AG04450 (cell line): ENCODE data around the gene SLC39A11. TPM values are rescaled to one million over a fixed set of nuclear protein-coding genes. Genes with fewer than 3 reads are reported as not detected.

Experiments used
- CTCF ChIA-PET: fragments of 300-600, 350-600 bp; formaldehyde crosslinking; extraction: SDS; loops from one replicate; lab custom pipeline; 2022; ENCODE audit warnings: antibody characterized with exemption, inconsistent platforms; lab: Charles Lee
- POLR2A ChIA-PET: fragments of 350-600 bp; formaldehyde crosslinking; extraction: SDS; loops from one replicate; lab custom pipeline; 2021; ENCODE audit warnings: antibody characterized with exemption, inconsistent platforms; lab: Yijun Ruan, JAX
- DNase-seq: peaks from one replicate; pipeline ENCODE4 v3.0.0-alpha.2; 2011; ENCODE audit warnings: low read depth, low spot score
- H3K27ac ChIP-seq: one replicate; pipeline ENCODE4 v1.5.1; 2012; ENCODE audit warnings: low read depth, low read length, control low read depth
- H3K27me3 ChIP-seq: one replicate; pipeline ENCODE4 v1.6.0; 2012; ENCODE audit warnings: low read length; ENCODE audit not compliant: control insufficient read depth, insufficient read depth
- H3K4me3 ChIP-seq: 2 replicates; pipeline ENCODE4 v1.5.1; 2011; ENCODE audit warnings: mild to moderate bottlenecking, low read depth, low read length, control low read depth
- H3K9me3 ChIP-seq: 2 replicates; pipeline ENCODE4 v1.5.1; 2012; ENCODE audit warnings: low read length; ENCODE audit not compliant: control insufficient read depth, insufficient read depth
- CTCF ChIP-seq: IDR thresholded peaks from 2 replicates; pipeline ENCODE4 v1.5.1; 2011; ENCODE audit warnings: low read depth, low read length, control low read depth, inconsistent platforms
- polyA plus RNA-seq: library from polyadenylated mRNA; depleted of rRNA; stranded (reverse); fragments of >200 nt; gene quantifications from 2 replicates; pipeline ENCODE4 v1.2.3, GENCODE V29; 2011

Gene SLC39A11
- polyA plus RNA-seq, 1 experiment = 18.0 TPM

DNA sequence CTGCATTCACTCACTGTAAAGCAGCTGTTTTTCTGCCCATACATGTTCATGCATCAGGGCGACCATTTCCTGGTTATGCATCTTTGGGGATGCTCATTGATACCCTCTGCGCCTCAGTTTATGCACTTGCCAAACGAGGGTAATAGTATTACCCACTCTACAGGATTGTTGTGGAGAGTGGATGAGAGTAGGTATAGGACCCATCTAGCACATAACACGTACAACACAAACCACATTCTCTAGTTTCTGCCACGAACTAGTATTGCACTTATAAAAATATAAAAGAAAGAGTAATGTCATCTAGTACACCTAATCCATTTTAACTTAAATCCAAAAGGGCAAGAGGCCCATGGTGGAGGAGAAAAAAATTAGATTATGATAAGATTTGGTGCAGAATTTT lies 231.7 kb downstream of the SLC39A11 start:
- ChIA-PET POLR2A (no interaction called here), CTCF (no interaction called here)
- peaks cover under 1% of the 10 kb centered on the region; the same call in 1 of the 2 replicates for H3K9me3 ChIP-seq
- H3K27ac ChIP-seq = no peak overlapping the region
- H3K27me3 ChIP-seq = no peaks in the 10 kb centered on the region
- H3K4me3 ChIP-seq = no peak overlapping the region
- no peak for TF ChIP-seq CTCF
- no peak for DNase-seq

GRCh38 chr17:72858826-72859495 lies 233.5 kb downstream of the SLC39A11 start:
- ChIA-PET POLR2A (no interaction called here), CTCF (no interaction called here)
- TF ChIP-seq CTCF = no peak
- H3K27me3 ChIP-seq = no peaks in the 10 kb centered on the region
- no peak overlapping the region for H3K27ac ChIP-seq
- H3K9me3 ChIP-seq = no peaks in the 10 kb centered on the region
- H3K4me3 ChIP-seq = no peak overlapping the region
- DNase-seq = no peak

GRCh38 chr17:72853440-72854415 lies 238.8 kb downstream of the SLC39A11 start:
- no peaks in the 10 kb centered on the region for H3K9me3 ChIP-seq
- TF ChIP-seq CTCF = no peak
- no peak overlapping the region for H3K27ac ChIP-seq
- POLR2A ChIA-PET = no interaction called here
- H3K4me3 ChIP-seq = no peak overlapping the region
- no peaks in the 10 kb centered on the region for H3K27me3 ChIP-seq
- CTCF ChIA-PET = no interaction called here
- no peak for DNase-seq

DNA sequence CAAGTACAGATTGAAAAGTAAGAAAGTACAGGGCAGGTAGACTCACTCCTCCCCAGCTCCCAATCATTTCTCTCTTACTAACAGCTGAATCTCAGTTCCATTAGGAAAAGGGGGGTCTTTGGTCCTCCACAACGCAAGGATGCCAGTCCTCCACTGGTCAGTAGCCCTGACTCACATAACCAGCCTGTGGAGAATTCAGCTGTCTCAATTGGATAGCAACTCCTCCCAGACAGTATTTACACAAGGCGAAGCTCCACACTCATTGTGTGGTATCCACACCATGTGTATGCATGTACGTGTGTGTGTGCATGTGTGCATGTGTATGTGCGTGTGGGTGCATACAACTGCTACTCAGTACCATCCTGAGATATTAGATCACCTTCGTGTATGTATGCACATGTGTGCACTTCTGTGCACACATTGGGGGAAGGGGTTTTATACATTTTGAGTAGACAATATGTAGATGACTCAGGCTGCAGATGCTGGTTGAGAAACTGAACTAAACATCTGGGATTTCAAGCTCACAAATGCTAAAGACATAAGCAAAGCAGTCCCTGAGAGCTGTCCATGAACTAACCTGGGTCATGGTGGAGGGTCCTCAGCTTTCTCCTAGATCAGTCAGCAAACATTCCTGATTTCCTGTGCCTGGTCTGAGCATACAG lies 240.1 kb downstream of the SLC39A11 start:
- H3K27me3 ChIP-seq = no peaks in the 10 kb centered on the region
- peak overlapping the region; percentile 23 for H3K27ac ChIP-seq
- H3K9me3 ChIP-seq = no peaks in the 10 kb centered on the region
- no peak for TF ChIP-seq CTCF
- ChIA-PET CTCF (interaction anchor here (2.0 kb wide), 1 partner anchor 127 kb away, joined by 7 read pairs; no protein-coding TSS in a partner anchor), POLR2A (interaction anchor here (0.6 kb wide), 1 partner anchor 207 kb away, joined by 4 read pairs; no protein-coding TSS in a partner anchor)
- DNase-seq = peak; percentile 18
- H3K4me3 ChIP-seq = no peak overlapping the region
